Central memory CD4-positive, alpha-beta T cell (primary cell): ENCODE results near the gene ROBO1.
"Not testable (repeated sequence)": the region's sequence is repeated elsewhere in the genome, so short reads cannot be mapped to it uniquely, and the experiment has no call there.

Experiments
- DNase-seq: peaks from one replicate; pipeline ENCODE4 v3.0.0; 2022

ROBO1 gene

DNA sequence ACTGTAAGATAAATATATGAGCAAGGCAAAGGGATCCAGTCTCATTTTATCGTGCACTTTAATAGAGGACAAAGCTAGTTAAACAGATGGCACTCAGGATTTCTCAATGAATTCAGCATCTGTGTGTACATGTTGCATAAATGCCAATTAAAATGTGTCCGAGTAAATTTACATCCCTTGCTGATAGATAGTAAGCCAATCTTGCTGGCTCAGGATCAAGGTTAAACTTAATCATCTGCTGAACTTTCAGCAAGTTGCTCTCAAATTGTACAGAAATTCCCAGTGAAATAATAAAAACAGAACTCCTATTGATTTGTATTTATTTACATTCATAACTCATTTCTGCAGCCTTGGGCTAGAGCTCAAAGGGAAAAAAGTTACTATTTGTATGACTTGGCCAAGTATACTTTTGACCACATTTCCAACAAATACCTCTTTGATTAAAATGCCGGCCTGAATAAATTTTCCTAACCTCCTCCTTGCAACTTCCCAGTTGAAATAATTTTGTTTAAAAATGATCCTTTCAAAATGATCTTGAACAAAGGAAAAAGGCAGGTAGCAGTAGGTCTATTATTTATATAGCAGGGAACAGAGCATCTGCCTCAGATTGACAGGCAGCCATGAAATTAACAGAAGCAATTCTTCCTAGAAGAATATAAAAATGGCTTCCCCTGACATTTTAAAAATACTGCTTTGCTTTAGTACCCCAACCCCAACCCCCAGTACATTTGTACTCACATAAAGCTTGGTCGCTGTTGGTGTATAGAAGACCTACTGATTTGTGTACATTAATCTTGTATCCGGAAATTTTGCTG, 1001.9 kb downstream of the ROBO1 start:
- DNase-seq: no peak

DNA sequence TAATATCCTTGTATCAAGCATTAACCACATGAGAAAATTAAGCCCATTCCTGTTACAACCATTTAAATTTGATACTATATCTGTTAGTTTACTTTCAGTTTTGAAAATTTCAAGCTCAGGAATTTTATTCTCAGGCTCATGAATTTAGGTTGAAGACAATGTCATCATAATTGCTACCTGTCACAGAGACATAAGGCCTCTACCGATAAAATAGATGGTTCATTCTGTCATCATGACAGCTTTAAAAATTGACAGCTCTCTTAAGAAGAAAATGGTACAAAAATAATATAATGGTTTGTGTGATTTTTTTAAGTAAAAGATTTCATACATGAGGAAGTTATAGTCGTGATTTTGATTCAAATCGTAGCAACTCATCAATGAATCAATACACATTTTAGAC, 1003.2 kb downstream of the ROBO1 start:
- DNase-seq: no peak

DNA sequence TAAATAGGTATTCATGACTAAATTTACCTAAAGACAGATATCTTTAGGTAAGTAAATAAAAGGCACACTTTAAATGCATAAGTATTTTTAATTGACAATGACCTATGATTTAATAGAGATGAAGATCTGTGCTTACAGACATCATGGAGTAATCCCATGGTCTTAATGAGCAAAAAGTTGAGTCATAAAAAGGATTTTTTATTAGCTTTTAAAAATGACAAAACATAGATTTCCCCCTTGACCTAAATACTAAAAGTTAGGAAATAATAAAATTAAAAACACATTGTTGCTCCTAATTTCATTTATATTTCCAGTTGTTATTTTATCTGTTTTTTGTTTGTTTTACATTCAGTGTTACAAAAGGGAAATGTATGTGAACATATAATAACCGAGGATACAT, 1005.7 kb downstream of the ROBO1 start:
- no peak for DNase-seq

DNA sequence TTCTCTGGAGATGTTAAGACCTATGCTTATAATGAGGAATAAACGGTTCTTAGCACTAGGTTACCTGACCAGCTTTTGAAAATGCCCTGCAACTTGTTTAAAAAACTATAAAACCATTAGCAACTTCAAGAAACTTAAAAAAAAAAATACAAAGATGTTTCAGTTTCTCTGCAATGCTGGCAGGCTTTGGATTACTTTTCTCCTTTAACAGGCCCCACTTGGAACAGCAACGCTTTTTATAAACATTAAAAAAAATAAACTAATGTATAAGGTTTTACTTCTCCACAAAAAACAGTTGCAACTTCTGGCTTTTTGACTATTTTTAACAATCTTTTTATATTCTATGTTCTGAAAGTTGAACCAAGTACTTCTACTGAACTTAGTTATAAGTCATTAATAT, 1006.7 kb downstream of the ROBO1 start:
- DNase-seq: no peak

DNA sequence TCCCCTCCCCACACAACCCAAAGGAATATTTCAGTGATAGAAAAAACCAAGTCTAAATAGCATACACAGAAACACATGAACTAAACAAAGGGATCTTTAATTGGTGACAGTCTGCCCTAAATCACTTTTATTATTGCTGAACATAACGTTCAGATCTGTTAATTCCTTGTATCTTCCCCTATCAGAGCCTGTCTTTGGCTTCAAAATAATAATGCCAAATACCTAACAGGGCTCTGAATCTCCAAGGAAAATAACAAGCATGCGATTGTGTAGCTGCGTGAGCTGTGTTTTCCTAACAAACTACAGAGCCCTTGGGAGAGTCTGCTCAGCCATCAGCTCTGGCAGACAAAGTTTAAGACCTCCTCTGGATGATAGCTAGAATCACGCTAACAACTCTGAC, 1010.1 kb downstream of the ROBO1 start:
- no peak for DNase-seq

DNA sequence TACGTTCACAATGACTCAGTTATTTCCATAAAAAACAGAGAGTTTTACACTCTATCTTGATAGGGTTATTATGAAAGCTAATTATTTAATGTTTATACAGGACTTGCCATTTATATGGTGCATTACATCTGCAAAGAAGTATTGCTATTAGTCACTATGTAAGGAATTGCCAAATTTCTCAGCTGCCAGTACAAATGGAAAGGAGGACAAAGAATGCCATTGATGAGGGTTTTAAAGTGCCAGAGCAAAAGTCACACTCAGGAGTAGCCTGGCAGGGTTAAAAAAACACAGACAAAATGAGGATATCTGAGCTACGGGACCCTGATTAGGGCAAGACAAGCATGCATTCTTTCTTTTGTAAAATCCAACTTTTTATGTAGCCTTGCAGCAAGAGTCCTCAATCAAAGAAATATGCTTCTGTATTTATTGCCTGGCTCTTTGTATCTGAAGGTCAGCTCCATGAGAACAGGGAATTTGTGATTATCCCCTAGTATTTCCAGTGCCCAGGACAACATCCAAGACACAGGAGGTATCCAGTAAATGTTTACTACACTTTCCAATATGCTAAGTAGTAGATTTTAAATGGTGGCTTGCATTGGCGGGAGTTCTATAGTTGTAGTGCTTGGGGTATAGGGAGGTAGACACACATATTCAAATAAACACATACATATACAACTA, 1013.6 kb downstream of the ROBO1 start:
- DNase-seq: no peak

DNA sequence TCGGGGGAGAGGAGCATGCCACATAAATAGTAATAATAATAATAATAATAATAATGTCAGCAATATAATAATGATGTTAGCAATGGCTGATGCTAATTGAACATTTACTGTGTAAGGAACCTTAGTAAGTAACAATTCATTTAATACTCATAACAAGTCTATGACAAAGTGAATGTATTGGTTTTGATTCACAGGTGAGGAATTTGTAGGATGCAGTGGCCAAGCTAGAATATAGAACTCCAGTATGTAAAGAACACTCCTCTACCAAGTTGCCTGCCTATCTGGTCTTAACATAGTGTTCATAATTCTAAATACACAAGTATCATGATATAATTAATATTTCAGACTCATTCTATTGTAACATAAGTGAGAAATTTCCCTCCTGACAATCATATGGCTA, 1016.5 kb downstream of the ROBO1 start:
- DNase-seq: no peak

DNA sequence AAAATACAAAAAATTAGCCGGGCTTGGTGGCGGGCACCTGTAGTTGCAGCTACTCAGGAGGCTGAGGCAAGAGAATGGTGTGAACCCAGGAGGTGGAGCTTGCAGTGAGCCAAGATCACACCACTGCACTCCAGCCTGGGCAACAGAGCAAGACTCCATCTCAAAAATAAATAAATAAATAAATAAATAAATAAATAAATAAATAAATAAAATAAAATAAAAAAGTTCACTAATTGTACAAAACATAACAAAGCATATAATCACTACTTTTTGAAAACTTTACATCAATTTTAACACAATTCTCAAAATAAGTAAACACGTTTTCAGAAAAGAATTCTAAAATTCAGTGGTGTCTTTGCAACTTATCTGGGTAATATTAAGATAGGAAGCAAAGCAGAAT, 1017.5 kb downstream of the ROBO1 start:
- not testable (repeated sequence) for DNase-seq

DNA sequence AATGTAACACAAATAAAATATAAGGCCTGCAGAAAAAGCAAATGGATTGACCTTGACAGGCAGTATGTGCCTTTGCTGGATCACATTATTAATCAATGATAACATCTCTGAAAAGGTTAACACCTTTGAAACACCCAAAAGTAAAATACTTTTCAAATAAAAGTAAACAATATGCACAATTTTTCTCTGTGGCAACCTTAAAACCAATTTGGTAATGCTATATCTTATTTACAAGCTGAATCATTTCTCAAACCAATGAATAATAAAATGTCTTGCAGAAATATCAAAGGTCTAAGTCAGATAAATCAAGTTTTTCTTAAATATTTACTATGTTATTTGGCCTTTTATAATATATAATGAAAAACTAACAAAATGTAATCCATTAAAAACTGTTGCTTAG, 1018.7 kb downstream of the ROBO1 start:
- no peak for DNase-seq

DNA sequence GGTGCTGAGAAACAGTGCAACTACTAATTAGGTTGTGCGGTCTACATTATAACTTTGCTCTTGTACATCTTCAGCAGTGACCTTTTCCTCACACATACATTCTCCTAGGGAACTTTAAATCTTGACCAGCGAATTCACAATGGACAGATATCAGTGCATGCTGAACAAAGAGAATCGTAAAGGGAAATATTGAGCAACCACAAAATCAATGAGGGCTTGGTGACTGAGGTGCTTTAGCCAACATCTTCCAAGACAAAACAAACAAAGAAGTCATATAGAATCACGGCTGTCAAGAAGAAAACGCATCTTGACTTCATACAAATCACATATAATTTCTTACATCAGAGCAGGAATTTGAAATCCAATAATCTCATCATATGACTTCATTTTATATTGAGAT, 1022.0 kb downstream of the ROBO1 start:
- no peak for DNase-seq

DNA sequence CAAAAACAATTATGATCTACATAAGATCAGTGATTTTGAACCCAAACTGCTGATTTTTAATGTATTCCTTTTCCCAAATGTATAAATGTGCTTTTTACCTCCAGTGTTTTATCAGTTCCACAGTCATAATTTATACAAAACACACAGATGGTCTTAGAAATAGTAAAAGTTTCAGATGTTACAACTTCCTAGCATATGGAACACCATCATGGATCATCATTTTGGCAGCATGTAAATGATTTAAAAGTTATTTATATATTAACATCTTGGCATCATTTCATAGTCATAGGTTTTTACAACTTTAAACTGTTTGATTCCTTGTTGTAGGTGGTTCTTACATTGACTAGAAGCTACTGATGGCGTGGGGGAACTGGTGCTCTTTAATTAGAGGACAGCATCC, 1025.3 kb downstream of the ROBO1 start:
- DNase-seq: no peak

DNA sequence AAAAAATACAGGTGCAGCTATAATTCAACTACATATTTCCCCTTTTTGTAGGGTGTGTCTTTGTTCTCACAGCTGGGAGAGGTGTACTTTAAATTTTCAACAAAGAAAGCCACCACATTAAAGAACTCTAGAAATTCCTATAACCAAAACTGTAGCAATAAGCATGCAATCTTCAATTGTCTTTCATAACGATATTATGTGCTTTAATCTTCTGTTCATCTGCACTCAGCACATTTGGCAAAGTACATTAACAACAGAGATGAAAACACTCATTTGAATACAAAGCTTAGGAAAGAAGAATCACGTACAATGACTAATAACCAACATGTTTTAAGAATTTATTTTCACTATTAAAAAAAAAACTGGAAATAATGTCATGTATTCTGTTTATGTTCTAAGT, 1025.8 kb downstream of the ROBO1 start:
- DNase-seq: no peak

DNA sequence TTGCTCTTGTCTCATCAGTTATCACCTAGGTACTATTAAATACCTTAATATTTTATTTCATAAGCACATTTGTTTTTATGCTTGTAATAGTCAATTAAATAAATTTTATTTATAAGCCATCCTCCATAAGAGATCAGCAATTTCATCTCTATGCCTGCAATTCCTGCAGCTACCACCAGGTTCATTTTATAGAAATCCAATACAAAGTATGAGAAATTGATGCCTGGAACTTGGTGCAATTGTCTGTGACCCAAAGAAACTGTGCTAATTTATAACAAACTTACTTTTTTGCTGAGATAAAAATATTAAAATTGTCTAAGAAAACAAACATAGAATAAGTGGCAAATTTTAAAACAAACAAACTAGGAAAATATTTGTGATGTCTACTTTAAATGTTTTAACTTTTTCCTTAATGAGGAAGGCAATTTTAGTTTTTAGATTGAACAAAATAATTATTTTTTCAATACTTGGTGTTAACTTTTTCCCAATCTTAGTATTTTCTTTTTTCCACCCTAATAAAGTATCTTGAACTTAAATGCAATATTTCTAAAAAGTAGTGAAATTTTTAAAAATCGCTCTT, 1026.6 kb downstream of the ROBO1 start:
- DNase-seq: no peak

DNA sequence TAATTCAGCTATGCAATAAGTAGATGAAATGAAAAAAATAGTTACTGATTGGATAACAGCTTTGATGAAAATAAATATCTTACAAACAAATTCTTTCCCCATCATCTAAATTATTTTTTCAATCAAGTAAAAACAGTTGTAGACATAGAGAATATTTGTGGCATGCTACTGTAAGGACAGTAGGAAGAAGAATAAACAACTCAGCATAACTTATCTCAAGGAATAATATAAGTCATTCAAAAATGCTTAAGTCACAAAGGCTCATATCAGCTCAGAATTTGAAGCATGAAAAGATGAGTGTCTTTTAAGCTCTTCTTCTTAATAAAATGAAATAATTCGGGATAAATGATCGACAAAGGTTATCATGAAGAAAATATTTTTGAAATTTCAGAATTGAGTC, 1029.0 kb downstream of the ROBO1 start:
- no peak for DNase-seq

DNA sequence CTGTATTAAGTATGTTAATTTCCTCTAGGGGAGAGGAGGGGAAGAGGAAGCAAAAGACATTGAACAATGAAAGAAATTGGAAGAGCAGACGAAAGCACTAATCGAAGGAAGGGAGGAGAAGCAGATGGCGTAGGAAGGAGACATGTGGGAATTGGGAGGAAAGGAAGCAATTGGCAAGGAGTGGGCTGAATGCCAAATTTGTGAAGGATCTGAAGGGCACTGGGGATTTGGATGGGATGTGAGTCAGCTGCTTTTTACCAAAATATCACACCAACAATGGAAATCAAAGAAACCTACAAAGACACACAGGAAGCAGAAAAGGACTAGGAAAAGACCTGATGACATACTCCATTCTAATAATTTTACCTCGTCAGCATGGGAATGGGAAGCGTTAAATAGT, 1029.8 kb downstream of the ROBO1 start:
- no peak for DNase-seq

DNA sequence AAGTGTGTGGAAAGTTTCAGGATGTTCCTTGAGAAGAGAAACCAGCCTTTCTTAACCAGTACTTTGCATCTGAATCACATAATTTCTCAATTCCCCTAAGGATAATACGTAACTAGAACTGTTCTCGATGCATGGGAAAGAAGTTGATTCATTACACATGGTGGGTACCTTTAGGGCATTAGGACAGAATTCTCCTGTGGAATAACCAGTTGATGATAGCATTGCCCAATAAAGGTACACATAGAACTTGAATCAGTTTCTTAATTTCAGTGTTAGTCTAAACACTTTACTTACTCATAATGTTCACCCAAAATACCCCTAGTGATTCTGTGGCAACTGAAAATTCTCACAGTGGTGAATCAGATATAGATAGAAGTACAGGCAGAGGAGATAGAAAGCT, 1030.9 kb downstream of the ROBO1 start:
- DNase-seq: no peak

DNA sequence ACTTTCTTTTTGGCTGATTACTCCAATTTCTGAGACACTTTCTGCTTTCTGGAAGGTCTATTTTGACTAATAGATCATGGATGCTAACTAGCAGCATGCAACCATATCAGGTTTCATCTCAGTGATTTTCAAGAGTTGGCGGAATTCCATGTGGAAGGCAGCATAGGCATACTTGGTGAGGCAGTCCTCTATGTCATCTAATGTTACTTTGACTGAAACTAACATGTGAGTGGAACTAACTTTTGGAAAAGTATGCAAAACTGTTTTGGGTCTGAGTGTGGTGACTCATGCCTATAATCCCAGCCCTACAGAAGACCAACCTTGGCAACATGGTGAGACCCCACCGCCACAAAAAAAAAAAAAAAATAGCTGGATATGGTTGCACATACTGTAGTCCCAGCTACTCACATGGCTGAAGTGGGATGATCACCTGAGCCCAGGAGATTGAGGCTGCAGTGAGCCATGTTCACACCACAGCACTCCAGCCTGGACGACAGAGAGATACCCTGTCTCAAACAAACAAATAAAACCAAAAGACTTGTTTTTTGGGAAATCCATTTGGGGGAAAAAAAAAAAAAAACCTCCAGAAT, 1033.7 kb downstream of the ROBO1 start:
- DNase-seq: no peak

DNA sequence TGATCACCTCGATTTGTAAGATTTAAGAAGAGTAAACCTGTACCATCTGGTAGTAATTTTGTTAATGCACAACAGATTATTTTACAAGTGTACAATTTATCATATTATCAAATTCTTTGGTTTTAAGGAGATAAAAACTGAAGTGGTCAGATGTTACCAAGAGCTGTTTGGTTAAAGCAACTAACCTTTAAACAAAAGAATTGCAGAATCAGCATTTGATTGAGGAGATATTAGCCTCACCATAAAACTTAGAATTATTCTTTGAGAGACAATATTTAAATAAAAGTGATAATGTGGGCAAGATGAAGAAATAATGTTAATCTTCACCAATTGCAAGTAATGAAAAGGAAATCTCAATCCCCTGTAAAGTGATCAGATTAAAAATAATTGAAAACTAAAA, 1034.9 kb downstream of the ROBO1 start:
- DNase-seq: no peak

DNA sequence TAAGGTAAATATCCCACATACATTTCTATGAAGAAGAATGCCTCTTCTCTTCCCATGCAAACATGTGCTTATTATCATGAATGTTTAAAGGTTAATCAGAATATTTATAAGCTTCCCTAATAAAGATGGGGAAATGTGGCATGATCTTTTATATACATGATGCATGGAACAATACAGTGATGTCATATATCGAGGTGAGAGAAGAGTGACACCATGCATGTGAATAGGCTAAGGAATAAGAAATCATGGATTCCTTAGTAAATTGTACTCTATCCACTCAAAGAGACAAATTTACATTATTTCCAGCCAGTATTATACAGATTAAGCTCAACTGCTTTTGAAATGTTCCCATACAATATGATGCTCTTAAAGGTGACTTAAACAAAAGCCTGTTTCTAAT, 1035.3 kb downstream of the ROBO1 start:
- no peak for DNase-seq

DNA sequence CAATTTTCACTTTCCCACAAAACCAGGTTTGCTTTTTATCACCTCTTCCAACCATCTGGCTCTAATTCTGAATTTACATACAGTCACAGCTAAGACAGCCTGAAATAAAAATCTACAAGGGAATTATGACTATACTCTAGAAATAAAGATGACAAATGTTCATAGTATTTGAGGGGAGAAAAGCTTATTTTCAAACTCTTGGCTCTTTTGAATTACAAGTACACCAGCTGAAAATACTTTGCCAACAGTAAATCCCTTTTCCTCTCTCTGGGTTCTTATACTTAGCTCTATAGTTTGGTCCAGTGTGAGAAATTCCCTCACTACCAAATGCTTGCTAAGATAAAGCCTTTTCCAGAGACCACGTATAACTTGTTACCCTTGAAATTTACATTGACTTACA, 1037.9 kb downstream of the ROBO1 start:
- no peak for DNase-seq

DNA sequence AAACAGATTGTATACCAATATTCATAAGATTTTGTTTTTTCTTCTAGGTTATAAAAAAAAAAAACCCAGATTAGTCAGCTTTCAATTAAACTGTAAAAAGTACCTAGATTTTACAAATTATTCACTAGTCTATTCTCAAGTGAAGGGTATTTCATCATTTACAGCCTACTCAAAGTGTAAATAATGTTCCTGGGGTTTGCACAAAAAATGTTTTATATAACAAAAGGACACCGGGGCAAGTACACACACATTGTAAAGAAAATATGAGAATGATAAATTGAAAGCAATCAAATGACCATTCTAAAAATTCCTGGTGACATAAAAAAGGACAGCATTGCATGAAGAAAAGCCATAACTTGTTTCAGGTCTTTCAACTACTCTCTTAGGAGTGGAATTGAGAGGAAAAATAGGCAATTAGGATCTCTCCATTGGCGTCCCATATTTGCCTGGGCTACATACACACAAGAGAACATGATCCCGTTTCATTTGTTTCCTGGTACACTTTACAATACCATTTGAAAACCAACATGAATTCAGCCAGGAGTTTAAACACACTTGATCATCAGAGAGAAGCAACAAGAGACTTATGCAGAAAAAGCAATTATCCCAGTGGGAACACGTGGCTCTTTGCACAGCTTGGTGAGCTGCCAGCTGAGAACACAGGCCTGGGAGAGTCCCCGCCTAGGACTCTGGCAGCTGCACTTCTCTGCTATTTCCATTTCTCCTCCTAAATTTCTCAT, 1039.2 kb downstream of the ROBO1 start:
- no peak for DNase-seq

DNA sequence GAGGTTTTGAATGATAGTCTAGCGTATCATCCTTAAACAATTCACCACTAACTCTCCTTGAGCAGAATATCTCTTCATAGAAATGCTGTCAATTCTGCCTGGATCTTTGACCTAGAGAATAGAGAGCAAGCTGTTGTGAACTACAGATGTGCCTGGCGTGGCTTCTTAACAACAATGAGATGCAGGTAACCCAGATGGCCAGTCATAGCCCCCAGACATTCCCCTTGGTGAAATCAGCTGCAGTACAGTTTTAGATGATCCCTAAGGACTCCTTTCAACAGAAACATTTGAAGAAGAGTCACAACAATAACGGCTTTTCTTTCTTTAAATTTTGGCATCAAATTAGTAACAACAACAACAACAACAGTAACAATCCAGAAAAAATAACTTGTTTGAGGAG, 1041.3 kb downstream of the ROBO1 start:
- no peak for DNase-seq

DNA sequence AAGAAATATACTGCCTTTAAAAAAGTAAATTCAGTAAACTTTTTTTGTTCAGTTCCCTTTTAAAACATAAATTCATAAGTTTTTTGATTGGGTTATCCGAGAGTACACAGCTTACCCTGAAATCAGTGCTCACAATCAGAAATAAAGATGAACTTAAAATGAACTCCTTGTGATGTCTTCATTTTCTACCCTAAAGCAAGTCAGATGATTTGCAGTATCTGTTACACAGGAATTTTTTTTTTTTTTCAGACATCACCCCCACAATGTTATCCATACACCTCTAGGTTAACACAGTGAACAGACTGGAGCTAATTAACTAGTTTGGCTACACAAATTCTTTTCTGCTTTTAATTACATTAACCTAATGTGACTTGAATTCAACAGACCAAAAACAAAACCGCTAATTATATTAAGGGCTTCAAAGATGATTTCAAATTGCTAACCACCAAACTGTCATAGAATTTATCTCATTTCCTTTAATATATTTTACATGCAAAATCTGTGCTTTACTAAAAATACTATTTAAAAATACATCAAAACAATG, 1042.0 kb downstream of the ROBO1 start:
- DNase-seq: no peak
